ENCODE measurements around the gene PCDHA1. TPM values are rescaled to one million over a fixed set of nuclear protein-coding genes. Genes with fewer than 3 reads are reported as not detected.
"Not testable (repeated sequence)": the region's sequence is repeated elsewhere in the genome, so short reads cannot be mapped to it uniquely, and the experiment has no call there.

PCDHA1 gene
- total RNA-seq, 3 donors from 2014 or later = 0.32 TPM; not detected in 2

DNA sequence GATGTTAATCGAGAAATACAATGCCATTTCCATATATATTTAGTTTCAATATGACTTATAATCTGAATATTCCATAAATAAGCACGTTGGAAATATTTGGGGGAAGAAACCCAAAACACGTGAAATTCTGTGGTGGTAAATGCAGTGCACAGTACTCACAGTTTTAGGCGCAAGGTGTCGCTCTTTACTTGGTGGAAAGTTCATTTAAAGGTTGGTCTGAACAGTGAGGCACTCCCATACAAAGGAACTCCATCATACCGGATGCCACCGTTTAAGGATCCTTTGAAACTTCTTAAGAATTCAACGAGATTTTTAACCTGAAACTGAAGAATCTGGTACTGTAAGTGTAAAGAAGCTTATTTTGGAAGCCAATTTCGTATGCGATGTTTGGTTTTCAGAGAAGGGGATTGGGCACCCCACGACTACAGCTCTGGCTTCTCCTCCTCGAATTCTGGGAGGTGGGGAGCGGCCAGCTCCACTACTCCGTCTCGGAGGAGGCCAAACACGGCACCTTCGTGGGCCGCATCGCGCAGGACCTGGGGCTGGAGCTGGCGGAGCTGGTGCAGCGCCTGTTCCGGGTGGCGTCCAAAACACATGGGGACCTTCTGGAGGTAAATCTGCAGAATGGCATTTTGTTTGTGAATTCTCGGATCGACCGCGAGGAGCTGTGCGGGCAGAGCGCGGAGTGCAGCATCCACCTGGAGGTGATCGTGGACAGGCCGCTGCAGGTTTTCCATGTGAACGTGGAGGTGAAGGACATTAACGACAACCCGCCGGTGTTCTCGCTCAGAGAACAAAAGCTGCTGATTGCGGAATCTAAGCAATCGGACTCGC is 83.0 kb downstream of the PCDHA1 start, which contains the start of gene PCDHA11:
Gene PCDHA11, plus strand, starts transcription at position 237 of the 834 bp plus-strand sequence. Its CDS starts 147 bp downstream, at position 384.
- Histone ChIP-seq H3K4me3 (no peak within 1 kb of the TSS), H3K36me3 (ENCODE audit: low read depth) (no peaks in the 10 kb centered on the region), H3K9me3 (peaks cover 38% of the 10 kb centered on the region), H3K4me1 (ENCODE audit: low read depth) (no peaks in the 10 kb centered on the region)
- TF ChIP-seq, protein P1, sequence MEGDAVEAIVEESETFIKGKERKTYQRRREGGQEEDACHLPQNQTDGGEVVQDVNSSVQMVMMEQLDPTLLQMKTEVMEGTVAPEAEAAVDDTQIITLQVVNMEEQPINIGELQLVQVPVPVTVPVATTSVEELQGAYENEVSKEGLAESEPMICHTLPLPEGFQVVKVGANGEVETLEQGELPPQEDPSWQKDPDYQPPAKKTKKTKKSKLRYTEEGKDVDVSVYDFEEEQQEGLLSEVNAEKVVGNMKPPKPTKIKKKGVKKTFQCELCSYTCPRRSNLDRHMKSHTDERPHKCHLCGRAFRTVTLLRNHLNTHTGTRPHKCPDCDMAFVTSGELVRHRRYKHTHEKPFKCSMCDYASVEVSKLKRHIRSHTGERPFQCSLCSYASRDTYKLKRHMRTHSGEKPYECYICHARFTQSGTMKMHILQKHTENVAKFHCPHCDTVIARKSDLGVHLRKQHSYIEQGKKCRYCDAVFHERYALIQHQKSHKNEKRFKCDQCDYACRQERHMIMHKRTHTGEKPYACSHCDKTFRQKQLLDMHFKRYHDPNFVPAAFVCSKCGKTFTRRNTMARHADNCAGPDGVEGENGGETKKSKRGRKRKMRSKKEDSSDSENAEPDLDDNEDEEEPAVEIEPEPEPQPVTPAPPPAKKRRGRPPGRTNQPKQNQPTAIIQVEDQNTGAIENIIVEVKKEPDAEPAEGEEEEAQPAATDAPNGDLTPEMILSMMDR (IDR thresholded peaks at IDR 0.05) = no peak
- no peak for DNase-seq
- no peak for ATAC-seq
- intact Hi-C loops (cut with DNase I, micrococcal nuclease) = no loop called here

DNA sequence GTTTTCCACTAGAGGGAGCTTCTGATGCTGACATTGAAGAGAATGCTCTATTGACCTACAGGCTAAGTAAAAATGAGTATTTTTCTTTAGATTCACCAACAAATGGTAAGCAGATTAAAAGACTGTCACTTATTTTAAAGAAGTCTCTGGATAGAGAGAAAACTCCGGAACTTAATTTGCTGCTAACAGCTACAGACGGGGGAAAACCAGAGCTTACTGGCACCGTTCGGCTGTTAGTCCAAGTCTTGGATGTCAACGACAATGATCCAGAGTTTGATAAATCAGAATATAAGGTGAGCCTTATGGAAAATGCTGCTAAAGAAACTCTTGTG is 83.6 kb downstream of the PCDHA1 start:
- TF ChIP-seq, protein P1 (IDR thresholded peaks at IDR 0.05) = no peak
- Histone ChIP-seq H3K4me1 (ENCODE audit: low read depth) (no peaks in the 10 kb centered on the region), H3K9me3 (peaks cover 38% of the 10 kb centered on the region), H3K4me3 (no peak overlapping the region), H3K36me3 (ENCODE audit: low read depth) (no peaks in the 10 kb centered on the region)
- ATAC-seq (no peak), DNase-seq (no peak)
- intact Hi-C loops (cut with DNase I, micrococcal nuclease) = no loop called here

DNA sequence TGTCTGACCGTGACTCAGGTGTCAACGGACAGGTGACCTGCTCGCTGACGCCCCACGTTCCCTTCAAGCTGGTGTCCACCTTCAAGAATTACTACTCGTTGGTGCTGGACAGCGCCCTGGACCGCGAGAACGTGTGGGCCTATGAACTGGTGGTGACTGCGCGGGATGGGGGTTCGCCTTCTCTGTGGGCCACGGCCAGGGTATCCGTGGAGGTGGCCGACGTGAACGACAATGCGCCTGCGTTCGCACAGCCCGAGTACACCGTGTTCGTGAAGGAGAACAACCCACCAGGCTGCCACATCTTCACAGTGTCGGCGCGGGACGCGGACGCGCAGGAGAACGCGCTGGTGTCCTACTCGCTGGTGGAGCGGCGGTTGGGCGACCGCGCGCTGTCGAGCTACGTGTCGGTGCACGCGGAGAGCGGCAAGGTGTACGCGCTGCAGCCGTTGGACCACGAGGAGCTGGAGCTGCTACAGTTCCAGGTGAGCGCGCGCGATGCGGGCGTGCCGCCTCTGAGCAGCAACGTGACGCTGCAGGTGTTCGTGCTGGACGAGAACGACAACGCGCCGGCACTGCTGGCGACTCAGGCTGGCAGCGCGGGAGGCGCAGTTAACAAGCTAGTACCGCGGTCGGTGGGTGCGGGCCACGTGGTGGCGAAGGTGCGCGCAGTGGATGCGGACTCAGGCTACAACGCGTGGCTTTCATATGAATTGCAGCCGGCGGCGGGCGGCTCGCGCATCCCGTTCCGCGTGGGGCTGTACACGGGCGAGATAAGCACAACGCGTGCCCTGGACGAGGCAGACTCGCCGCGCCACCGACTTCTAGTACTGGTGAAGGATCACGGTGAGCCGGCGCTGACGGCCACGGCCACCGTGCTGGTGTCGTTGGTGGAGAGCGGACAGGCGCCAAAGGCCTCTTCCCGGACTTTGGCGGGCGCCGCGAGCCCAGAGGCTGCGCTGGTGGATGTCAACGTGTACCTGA is 84.6 kb downstream of the PCDHA1 start:
- DNase-seq (no peak), ATAC-seq (no peak)
- Histone ChIP-seq H3K4me1 (ENCODE audit: low read depth) (no peaks in the 10 kb centered on the region), H3K36me3 (ENCODE audit: low read depth) (no peaks in the 10 kb centered on the region), H3K4me3 (no peak overlapping the region), H3K9me3 (peaks cover 45% of the 10 kb centered on the region)
- intact Hi-C loops (cut with DNase I, micrococcal nuclease) = no loop called here
- TF ChIP-seq, protein P1 (IDR thresholded peaks at IDR 0.05) = no peak

DNA sequence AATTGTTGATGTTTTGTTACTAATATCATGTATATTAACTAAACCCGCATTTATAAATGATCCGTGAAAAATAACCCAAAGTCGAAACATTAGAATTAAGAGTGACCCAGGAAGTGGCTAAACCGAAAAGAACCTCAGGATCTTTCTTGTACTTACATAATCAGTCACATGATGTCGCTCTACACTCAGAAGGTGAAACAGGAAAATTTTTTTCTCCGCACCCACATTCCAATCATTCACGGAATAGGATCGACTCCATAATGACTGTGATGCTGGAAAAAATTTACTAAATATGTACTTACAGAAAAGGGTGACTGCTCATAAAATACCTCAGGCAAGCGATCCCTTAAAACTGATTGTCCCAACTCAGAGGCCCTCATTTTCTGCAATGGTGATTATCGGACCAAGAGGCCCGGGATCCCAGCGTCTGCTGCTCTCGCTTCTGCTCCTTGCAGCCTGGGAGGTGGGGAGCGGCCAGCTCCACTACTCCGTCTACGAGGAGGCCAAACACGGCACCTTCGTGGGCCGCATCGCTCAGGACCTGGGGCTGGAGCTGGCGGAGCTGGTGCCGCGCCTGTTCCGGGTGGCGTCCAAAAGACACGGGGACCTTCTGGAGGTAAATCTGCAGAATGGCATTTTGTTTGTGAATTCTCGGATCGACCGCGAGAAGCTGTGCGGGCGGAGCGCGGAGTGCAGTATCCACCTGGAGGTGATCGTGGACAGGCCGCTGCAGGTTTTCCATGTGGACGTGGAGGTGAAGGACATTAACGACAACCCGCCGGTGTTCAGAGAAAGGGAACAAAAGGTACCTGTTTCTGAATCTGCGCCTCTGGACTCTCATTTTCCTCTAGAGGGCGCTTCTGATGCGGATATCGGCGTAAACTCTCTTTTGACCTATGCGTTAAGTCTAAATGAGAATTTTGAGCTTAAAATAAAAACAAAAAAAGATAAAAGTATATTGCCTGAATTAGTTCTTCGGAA is 89.4 kb downstream of the PCDHA1 start, which contains the start of gene PCDHA12:
Gene PCDHA12, plus strand, starts transcription at position 224 of the 981 bp plus-strand sequence. Its CDS starts 165 bp downstream, at position 389.
- intact Hi-C loops (cut with DNase I, micrococcal nuclease) = no loop called here
- Histone ChIP-seq H3K9me3 (peaks cover 67% of the 10 kb centered on the region), H3K4me1 (ENCODE audit: low read depth) (no peaks in the 10 kb centered on the region), H3K36me3 (ENCODE audit: low read depth) (no peaks in the 10 kb centered on the region), H3K4me3 (no peak within 1 kb of the TSS)
- TF ChIP-seq, protein P1 (IDR thresholded peaks at IDR 0.05) = no peak
- no peak for DNase-seq
- no peak for ATAC-seq

DNA sequence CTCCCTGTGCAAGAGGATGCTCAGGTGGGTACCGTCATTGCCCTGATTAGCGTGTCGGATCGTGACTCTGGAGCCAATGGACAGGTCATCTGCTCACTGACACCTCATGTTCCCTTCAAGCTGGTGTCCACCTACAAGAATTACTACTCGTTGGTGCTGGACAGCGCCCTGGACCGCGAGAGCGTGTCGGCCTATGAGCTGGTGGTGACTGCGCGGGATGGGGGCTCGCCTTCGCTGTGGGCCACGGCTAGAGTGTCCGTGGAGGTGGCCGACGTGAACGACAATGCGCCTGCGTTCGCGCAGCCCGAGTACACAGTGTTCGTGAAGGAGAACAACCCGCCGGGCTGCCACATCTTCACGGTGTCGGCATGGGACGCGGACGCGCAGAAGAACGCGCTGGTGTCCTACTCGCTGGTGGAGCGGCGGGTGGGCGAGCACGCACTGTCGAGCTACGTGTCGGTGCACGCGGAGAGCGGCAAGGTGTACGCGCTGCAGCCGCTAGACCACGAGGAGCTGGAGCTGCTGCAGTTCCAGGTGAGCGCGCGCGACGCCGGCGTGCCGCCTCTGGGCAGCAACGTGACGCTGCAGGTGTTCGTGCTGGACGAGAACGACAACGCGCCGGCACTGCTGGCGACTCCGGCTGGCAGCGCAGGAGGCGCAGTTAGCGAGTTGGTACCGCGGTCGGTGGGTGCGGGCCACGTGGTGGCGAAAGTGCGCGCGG is 90.8 kb downstream of the PCDHA1 start:
- H3K4me3 ChIP-seq; intact Hi-C loops (cut with DNase I, micrococcal nuclease); H3K36me3 ChIP-seq (ENCODE audit: low read depth); H3K4me1 ChIP-seq (ENCODE audit: low read depth); DNase-seq; ATAC-seq: not testable (repeated sequence)
- H3K9me3 ChIP-seq = peaks cover 57% of the 10 kb centered on the region
